Peyer's patch (tissue), 4 donors: ENCODE data around the gene ARMC2. TPM values are rescaled to one million over a fixed set of nuclear protein-coding genes. Genes with fewer than 3 reads are reported as not detected.

Source experiments
- DNase-seq, 3 donors: peaks; one replicate each; pipeline ENCODE4 v3.0.0-alpha.2; 2017 to 2019
- H3K27ac ChIP-seq, 4 donors: fragments of 200-600 bp; sonication (generic); one replicate each; pipeline ENCODE4 v1.5.1; 2016 to 2019
- H3K27me3 ChIP-seq, 2 donors: fragments of 200-600 bp; sonication (generic); one replicate each; pipeline ENCODE4 v1.5.1; 2019
- H3K36me3 ChIP-seq, 3 donors: fragments of 200-600 bp; sonication (generic); one replicate each; pipeline ENCODE4 v1.5.1; 2016 to 2019
- H3K4me1 ChIP-seq, 4 donors: fragments of 200-600 bp; sonication (generic); one replicate each; pipeline ENCODE4 v1.5.1; 2016 to 2019
- H3K4me3 ChIP-seq, 4 donors: fragments of 200-600 bp; sonication (generic); 1 replicate in 3 of 4; 2 replicates in 1 of 4; pipeline ENCODE4 v1.5.1; 2016 to 2019; ENCODE audit warnings: mild to moderate bottlenecking in 1 of 4
- H3K9me3 ChIP-seq, 4 donors: fragments of 200-600 bp; sonication (generic); one replicate each; pipeline ENCODE4 v1.5.1; 2016 to 2019; ENCODE audit warnings: mild to moderate bottlenecking in 1 of 4
- POLR2A ChIP-seq, 2 donors: fragments of 450-650 bp; IDR thresholded peaks; one replicate each; pipeline ENCODE4 v1.5.1; 2017; ENCODE audit warnings: antibody characterized with exemption in 2 of 2, mild to moderate bottlenecking in 2 of 2, moderate library complexity in 2 of 2
- total RNA-seq, 4 donors: library from RNA; depleted of rRNA; stranded (reverse); fragments of >200 nt; gene quantifications; one replicate each; pipeline ENCODE4 v1.1.0, GENCODE V29; 2016
- TF ChIP-seq, protein P1 (sequence below), 6 experiments: fragments of 450-650 bp in 4 of 6; fragments of 200-600 bp in 2 of 6; sonication (generic) in 1 of 6; IDR thresholded peaks; one replicate each; pipeline ENCODE4 v1.5.1; 2017 to 2019; ENCODE audit warnings: antibody characterized with exemption in 6 of 6, mild to moderate bottlenecking in 3 of 6, moderate library complexity in 1 of 6

Gene ARMC2
- total RNA-seq, 4 donors from 2014 or later: 0.53 to 29.7 (median 4.4) TPM

DNA sequence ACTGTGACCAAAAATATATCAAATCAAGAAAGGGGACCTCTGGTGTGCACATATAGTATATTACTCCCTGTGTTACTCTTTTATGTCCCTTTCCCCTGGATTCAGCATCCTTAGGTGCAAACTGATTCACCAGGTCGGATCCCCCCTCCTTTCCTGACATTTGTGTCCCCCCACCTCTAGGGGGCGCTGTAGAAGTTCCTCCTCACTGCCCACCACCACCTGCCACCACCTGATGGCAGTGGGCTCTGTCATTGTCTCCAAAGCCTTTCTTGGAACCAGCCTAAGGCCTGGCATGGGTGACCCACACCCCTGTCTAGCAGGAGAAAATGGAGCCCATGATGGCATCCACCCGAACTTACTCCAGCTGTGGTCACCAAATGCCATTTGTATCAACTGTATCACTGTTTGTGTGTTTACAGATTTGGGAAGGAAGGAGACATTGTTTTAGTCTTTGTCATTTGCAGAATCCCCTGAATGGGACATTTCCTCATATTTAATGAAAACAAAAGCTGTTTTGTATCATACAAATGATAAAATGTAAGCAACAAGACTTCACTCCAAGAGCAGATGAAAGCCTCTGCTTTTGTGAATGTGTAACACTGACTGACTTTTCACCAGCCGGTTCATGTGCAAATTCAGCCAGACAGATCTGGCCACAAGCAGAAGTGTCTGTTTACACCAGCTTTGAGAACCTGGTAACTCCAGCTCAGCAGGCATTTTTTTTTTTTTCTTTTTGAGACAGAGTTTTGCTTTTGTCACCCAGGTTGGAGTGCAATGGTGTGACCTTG, 66.2 kb downstream of the ARMC2 start:
- H3K36me3 ChIP-seq: no peaks in the 10 kb centered on the region
- no peaks in the 10 kb centered on the region for H3K4me1 ChIP-seq
- peak overlapping the region in 1 of 4 donors; percentile 24 for H3K27ac ChIP-seq
- no peak overlapping the region for H3K4me3 ChIP-seq
- TF ChIP-seq POLR2A (IDR thresholded peaks at IDR 0.05): no peak
- TF ChIP-seq, protein P1, sequence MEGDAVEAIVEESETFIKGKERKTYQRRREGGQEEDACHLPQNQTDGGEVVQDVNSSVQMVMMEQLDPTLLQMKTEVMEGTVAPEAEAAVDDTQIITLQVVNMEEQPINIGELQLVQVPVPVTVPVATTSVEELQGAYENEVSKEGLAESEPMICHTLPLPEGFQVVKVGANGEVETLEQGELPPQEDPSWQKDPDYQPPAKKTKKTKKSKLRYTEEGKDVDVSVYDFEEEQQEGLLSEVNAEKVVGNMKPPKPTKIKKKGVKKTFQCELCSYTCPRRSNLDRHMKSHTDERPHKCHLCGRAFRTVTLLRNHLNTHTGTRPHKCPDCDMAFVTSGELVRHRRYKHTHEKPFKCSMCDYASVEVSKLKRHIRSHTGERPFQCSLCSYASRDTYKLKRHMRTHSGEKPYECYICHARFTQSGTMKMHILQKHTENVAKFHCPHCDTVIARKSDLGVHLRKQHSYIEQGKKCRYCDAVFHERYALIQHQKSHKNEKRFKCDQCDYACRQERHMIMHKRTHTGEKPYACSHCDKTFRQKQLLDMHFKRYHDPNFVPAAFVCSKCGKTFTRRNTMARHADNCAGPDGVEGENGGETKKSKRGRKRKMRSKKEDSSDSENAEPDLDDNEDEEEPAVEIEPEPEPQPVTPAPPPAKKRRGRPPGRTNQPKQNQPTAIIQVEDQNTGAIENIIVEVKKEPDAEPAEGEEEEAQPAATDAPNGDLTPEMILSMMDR (IDR thresholded peaks at IDR 0.05): peak in 4 of 6 experiments; percentile 22 to 36 (median 27)
- no peaks in the 10 kb centered on the region for H3K9me3 ChIP-seq
- no peaks in the 10 kb centered on the region for H3K27me3 ChIP-seq
- no peak for DNase-seq

DNA sequence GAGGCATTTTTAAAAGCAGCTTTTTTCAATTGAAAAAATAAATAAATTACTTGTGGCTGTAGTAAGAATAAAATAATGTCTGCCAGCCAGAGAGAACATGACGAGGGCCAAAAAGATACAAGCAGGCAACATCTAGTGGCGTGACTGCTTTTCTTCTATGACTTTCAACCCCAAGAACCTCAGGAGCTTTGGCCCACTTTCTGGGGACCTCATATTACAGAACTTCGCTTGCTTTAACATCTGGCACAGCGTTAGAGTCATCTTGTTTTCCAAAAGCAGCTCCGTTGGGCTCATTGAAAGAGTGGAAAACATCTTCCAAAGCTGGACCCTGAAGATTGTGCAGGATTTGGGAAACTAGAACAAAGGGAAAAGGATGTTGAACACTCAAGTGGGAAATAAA, 67.0 kb downstream of the ARMC2 start:
- TF ChIP-seq POLR2A (IDR thresholded peaks at IDR 0.05): no peak
- TF ChIP-seq, protein P1 (IDR thresholded peaks at IDR 0.05): no peak
- no peaks in the 10 kb centered on the region for H3K9me3 ChIP-seq
- H3K36me3 ChIP-seq: no peaks in the 10 kb centered on the region
- H3K27me3 ChIP-seq: no peaks in the 10 kb centered on the region
- no peak overlapping the region for H3K4me3 ChIP-seq
- H3K4me1 ChIP-seq: no peaks in the 10 kb centered on the region
- H3K27ac ChIP-seq: no peak overlapping the region
- DNase-seq: no peak

DNA sequence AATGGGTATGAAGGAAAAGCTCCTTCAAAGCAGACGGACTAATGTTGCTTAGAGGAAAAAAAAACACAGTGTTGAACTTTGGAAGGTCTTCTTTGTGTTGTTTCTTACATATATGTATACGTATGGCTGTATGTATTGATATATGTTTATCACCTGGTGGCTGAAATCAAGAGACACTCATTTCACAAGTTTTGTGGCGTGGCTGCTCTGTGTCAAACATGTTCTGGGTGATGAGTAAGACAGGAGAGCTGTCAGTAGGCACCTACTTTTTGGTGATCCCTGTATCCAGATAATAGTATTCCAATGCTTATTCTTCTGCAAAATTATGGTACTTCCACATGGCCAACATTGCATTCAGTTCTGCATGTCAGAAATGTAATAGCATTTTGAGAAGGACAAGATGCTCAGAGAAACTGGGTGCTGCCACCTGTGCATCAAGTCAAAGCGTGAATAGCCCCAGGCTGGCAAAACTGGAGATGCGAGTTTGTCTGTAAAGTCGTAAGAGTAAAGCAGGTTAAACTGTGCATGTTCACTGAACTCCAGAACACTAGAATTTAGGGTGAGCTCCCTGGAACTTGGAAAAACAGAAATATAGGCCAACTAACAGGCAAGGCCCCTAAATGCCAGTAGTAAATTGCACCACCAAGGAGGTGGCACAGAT, 67.9 kb downstream of the ARMC2 start:
- no peak overlapping the region for H3K27ac ChIP-seq
- H3K4me3 ChIP-seq: no peak overlapping the region
- TF ChIP-seq, protein P1 (IDR thresholded peaks at IDR 0.05): no peak
- no peak for TF ChIP-seq POLR2A (IDR thresholded peaks at IDR 0.05)
- no peaks in the 10 kb centered on the region for H3K9me3 ChIP-seq
- no peaks in the 10 kb centered on the region for H3K36me3 ChIP-seq
- H3K27me3 ChIP-seq: no peaks in the 10 kb centered on the region
- peaks cover 0 to 3% (median 0%) of the 10 kb centered on the region in 4 donors for H3K4me1 ChIP-seq
- no peak for DNase-seq

DNA sequence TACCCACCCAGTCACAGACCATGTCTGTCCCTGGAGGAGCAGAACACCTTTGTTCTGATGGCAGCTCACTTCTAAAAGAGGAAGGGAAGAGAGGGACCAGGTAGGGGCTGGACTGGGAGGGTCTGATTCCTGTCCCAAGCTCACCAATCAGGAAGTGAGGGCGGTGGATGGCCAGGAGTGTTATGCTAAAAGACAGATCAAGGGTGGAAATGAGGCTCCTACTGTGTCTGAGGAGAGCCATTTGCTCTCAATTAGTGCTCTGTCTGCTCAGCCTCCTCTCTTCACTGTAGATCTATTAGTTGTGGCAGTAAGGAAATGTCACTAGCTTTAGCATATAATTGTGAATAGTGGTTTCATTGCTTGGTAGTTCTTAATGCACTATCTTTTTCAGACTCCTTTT, 72.5 kb downstream of the ARMC2 start:
- Histone ChIP-seq H3K36me3 (no peaks in the 10 kb centered on the region), H3K4me1 (peaks cover 0 to 5% (median 0%) of the 10 kb centered on the region in 4 donors), H3K27ac (no peak overlapping the region), H3K27me3 (no peaks in the 10 kb centered on the region), H3K9me3 (no peaks in the 10 kb centered on the region), H3K4me3 (no peak overlapping the region)
- DNase-seq: no peak
- TF ChIP-seq, protein P1 (IDR thresholded peaks at IDR 0.05): no peak

DNA sequence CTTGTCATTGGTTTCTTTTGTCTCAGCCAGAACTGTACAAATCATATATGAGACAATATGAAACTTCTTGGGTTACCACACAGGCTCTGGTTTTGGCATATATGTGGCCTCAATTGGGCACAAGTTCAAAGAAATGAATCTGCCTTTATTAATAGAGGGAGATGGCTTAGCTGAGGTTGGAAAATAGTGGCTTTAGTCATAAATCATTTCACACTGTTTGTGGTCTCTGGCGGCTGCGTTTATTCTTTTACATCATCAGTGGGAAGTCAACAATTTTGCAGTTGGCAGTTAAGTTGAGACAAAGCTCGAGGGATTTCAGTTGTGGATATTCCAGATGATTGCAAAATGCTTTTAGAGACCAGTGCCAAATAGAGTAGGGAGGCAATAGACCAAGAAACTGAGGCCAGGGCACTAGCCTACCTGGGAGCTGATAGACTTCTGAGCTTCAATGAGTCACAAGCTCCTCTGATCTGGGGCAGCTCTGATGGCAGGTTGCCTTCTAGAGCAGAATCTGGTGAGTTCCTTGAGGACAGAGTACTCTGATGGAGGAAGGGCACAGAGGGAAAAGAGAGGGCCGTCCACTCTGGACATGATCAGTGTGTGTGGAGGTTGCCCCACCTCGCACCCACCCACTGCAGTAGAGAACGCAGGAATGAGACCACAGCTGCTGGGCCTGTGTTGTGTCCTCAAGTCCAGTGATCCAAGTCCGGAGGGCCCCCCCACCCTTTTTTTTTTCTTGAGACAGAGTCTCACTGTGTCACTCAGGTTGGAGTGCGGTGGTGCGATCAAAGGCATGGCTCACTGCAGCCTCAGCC, 73.5 kb downstream of the ARMC2 start:
- Histone ChIP-seq H3K4me3 (no peak overlapping the region), H3K27ac (no peak overlapping the region), H3K36me3 (no peaks in the 10 kb centered on the region), H3K27me3 (no peaks in the 10 kb centered on the region), H3K9me3 (no peaks in the 10 kb centered on the region), H3K4me1 (peaks cover 0 to 5% (median 0%) of the 10 kb centered on the region in 4 donors)
- no peak for DNase-seq
- TF ChIP-seq POLR2A (IDR thresholded peaks at IDR 0.05): no peak
- TF ChIP-seq, protein P1 (IDR thresholded peaks at IDR 0.05): no peak
